ENCODE data around the gene MLIP.

- TF ChIP-seq, protein P1, sequence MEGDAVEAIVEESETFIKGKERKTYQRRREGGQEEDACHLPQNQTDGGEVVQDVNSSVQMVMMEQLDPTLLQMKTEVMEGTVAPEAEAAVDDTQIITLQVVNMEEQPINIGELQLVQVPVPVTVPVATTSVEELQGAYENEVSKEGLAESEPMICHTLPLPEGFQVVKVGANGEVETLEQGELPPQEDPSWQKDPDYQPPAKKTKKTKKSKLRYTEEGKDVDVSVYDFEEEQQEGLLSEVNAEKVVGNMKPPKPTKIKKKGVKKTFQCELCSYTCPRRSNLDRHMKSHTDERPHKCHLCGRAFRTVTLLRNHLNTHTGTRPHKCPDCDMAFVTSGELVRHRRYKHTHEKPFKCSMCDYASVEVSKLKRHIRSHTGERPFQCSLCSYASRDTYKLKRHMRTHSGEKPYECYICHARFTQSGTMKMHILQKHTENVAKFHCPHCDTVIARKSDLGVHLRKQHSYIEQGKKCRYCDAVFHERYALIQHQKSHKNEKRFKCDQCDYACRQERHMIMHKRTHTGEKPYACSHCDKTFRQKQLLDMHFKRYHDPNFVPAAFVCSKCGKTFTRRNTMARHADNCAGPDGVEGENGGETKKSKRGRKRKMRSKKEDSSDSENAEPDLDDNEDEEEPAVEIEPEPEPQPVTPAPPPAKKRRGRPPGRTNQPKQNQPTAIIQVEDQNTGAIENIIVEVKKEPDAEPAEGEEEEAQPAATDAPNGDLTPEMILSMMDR (IDR thresholded peaks at IDR 0.05), result no peak
- no peak for TF ChIP-seq POLR2A (IDR thresholded peaks at IDR 0.05)
Observed at GRCh38 chr6:54217018-54217417, 105.8 kb downstream of the MLIP start.

Data from Peyer's patch (tissue), 4 donors.